GM19099 (cell line): ENCODE measurements around the gene CD200R1.

Source experiments
- POLR2A ChIP-seq: IDR thresholded peaks from 3 replicates; pipeline ENCODE4 v1.6.1; 2011; ENCODE audit warnings: low read depth; ENCODE audit not compliant: insufficient read length; ENCODE audit errors: extremely low read depth

Gene CD200R1

GRCh38 chr3:112974894-112975293, at the start of gene CD200R1:
CD200R1 (minus strand) TSS chr3:112975103; CDS start chr3:112974857, 246 bp downstream.
- no peak for TF ChIP-seq POLR2A

GRCh38 chr3:113021471-113021870, 46.6 kb upstream of the CD200R1 start:
- TF ChIP-seq POLR2A = no peak

- TF ChIP-seq POLR2A = peak; percentile 77
These were observed 44.6 kb upstream of the CD200R1 start for GRCh38 chr3:113019182-113020137.

GRCh38 chr3:113018536-113019181, 43.8 kb upstream of the CD200R1 start:
- TF ChIP-seq POLR2A = peak; percentile 25

- no peak for TF ChIP-seq POLR2A
These were observed 38.7 kb upstream of the CD200R1 start for GRCh38 chr3:113013593-113013992.

GRCh38 chr3:113008117-113008516, 33.2 kb upstream of the CD200R1 start:
- TF ChIP-seq POLR2A = no peak

GRCh38 chr3:113006359-113007056, 31.6 kb upstream of the CD200R1 start:
- no peak for TF ChIP-seq POLR2A

- no peak for TF ChIP-seq POLR2A
These were observed 30.7 kb upstream of the CD200R1 start for GRCh38 chr3:113005611-113006010.

GRCh38 chr3:113002679-113003078, 27.8 kb upstream of the CD200R1 start:
- TF ChIP-seq POLR2A = no peak

- TF ChIP-seq POLR2A = no peak
These were observed 27.1 kb upstream of the CD200R1 start for GRCh38 chr3:113002037-113002436.

- no peak for TF ChIP-seq POLR2A
These were observed 25.8 kb upstream of the CD200R1 start for GRCh38 chr3:113000691-113001090.

- TF ChIP-seq POLR2A = no peak
These were observed 20.9 kb upstream of the CD200R1 start for GRCh38 chr3:112995800-112996199.

- TF ChIP-seq POLR2A = peak; percentile 92
These were observed 16.0 kb upstream of the CD200R1 start, which contains the start of gene GTPBP8 for GRCh38 chr3:112990672-112991602. GTPBP8 (plus strand) TSS chr3:112990984; CDS start chr3:112991000, 16 bp downstream.

GRCh38 chr3:112987710-112988334, 12.9 kb upstream of the CD200R1 start:
- no peak for TF ChIP-seq POLR2A
